Daoy (cell line): ENCODE measurements around the gene TBC1D17. TPM values are rescaled to one million over a fixed set of nuclear protein-coding genes. Genes with fewer than 3 reads are reported as not detected.

Experiments
- DNase-seq: peaks from one replicate; pipeline ENCODE4 v3.0.0-alpha.2; 2015; ENCODE audit warnings: low read depth
- total RNA-seq: library from RNA; depleted of rRNA; stranded (reverse); fragments of >200 nt; shearing (Covaris generic); gene quantifications from 2 replicates; pipeline ENCODE4 v1.2.3, GENCODE V29; 2014

The TBC1D17 gene
- total RNA-seq, 1 experiment from 2014 or later, result 5.9 TPM

GRCh38 chr19:49848938-49849337 lies 28.6 kb upstream of the TBC1D17 start:
- DNase-seq, result no peak

DNA sequence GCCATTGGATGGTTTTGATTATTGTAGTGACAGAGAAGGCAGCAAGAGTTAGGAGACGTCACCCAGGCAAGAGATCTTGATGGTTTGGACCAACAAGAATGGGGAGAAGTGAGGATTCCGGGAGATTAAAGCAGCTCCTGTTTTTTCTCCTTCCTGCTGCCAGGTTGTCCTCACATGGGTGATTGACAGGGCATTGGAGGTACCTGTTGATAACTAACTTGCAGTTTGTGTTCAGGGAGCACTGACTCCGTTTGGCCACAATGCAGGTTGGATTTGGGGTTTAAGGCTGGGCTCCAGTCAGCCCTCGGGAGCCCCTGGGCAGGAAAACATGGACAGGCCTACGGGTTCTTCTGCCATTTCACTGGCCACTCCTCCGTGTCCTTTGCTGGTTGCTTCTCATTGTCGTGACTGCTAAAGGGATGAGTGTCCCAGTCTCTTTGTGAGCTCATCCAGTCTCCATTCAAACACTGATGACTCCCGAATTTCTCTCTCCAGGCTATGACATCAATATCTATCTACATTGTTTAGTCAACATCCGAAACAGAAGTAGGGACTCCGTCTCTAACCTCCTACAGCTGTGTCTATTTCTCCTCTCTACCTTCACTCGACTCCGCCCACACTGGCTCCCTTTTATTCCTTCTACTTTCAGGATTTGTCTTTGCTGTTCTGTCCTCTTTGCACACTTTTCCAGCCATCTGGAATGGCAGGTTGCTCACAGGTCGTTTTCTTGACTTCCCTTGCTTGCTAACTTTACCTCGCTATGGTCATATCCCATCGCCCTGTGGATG lies 27.9 kb upstream of the TBC1D17 start:
- DNase-seq, result no peak

GRCh38 chr19:49850221-49850486 lies 27.3 kb upstream of the TBC1D17 start:
- DNase-seq, result no peak

DNA sequence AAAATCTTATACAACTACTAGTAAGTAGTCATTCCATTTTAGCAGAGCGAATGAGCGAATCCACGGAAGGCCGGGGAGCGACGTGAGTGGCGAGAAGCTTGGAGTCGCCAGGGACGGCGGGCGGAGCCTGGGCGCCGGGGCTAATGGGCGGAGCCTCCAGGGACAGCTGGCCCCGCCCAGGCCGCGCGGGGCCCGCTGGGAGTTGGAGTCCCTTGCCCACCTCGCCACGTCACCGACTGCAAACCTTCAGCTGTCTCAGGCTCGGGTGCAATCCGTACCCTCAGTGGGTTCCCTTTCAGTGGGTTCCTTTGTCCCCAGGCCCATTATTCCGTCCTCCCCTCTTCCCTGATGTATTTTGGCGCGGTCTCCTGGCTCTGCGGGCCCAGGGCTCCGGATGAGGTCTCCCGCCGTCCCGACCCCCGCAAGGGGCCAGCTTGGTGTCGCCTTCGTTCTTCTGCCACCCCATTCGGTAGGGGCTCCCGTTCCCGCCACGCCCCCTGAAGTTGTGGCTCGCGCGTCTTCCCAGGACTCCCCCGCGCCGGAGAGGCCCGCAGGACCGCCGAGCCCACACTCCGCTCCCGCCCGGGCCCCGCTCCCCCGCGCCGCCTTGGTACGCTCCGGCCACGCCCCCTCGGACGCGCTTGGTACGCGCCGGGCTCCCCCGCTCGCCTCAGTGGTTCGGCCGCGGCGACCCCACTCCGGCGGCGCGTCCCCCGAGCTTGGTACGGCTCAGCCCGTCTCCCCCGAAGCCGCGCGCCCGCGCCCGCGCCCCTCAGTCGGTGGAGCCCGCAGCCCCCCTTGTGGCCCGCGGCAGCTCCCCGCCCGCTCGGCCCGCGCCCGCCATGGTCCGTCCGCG lies 26.8 kb upstream of the TBC1D17 start, which contains the start of gene PTOV1:
TSS of gene PTOV1 (plus strand) at position 673 of the 856 bp plus-strand sequence.
- DNase-seq, result peak; percentile 94

DNA sequence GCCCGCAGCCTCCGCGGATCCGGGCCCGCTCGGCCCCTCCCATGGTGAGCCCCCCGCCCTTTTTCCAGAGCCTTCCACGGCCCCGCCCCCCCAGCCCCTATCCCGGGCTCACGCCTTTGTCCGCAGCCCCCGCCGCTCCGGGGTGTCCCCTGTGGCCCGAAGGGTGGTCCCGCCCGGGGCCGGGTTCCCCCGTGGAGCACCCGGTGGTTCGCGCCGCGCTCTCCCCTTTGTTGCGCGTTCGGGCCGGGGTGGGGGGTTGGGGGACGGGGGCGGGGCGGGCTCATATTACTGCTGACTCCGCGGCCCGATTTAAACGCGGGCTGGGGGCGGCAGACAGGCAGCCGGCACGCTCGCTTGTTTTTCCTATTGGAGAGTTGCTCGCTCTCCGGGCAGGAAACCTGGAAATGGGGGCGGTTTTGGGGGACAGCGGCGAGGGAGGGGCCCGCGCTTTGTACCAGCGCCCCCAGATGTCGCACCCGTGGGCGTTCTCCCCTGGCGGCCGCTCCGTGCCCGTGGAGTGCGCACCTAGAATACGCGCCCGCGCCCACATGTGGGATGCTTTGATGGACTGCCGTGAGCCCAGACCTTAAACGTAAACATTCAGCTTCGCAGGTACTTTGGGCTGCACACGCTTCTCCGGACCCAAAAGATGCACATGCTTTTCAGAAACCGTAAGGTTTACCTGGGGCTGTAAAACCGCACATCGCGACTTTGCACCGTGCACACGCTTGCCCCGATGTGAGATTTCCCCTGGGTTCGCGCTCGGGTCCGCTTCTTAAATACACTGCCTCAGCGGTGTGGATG lies 25.8 kb upstream of the TBC1D17 start:
- DNase-seq, result peak; percentile 33

GRCh38 chr19:49852631-49853126 lies 24.8 kb upstream of the TBC1D17 start:
- no peak for DNase-seq

GRCh38 chr19:49853852-49854377 lies 23.6 kb upstream of the TBC1D17 start:
- no peak for DNase-seq

DNA sequence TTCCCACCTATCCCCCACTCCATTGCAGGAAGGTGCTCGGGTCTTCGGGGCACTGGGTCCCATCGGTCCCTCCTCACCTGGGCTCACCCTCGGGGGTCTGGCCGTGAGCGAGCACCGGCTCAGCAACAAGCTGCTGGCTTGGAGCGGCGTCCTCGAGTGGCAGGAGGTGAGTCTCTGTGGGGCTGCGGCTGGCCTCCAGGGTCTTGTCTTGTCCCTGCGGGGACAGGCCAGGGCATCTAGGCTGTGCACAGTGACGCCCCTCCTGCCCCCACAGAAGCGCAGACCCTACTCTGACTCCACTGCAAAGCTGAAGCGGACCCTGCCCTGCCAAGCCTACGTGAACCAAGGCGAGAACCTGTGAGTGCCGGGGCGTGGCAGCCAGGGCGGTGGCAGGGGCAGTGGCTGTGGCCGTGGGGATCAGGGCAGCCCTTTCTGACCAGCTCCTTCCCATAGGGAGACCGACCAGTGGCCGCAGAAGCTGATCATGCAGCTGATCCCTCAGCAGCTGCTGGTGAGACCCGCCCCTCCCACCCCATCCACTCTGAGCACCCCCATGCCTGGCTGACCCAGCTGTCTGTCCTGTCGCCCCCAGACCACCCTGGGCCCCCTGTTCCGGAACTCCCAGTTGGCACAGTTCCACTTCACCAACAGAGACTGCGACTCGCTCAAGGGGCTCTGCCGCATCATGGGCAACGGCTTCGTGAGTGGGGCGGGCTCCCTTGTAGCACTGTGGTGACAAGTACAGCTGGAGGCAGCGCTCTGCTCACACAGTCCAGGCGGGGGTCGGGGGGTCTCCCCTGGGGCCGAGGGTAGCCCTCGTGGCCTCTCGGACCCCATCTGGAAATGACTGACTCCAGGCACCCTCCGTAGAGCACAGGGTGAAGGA lies 22.9 kb upstream of the TBC1D17 start:
- DNase-seq, result no peak

- DNase-seq, result no peak
These were observed 22.2 kb upstream of the TBC1D17 start for GRCh38 chr19:49855277-49855675.

GRCh38 chr19:49855676-49856573 lies 21.6 kb upstream of the TBC1D17 start:
- no peak for DNase-seq

DNA sequence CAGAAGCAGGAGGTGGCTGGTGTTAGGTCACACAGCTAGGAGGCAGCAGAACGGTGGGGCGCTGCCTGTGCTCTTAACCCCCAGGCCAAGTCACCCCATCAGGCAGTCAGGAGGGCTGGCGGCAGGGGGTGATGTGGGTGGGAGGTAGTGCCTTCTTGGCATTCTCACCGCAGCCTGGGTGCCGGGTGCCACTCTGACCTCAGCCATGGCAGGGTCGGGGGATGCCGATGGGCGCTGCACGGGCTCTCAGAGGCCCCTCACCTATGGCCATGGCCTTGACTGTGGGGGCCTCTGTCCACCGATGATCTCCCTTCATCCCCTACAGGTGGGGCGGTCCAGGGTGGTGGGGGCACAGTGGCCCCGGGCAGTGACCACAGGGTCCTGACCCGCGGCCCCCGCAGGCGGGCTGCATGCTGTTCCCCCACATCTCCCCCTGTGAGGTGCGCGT lies 20.9 kb upstream of the TBC1D17 start:
- no peak for DNase-seq

GRCh38 chr19:49857061-49857837 lies 20.3 kb upstream of the TBC1D17 start:
- DNase-seq, result no peak

DNA sequence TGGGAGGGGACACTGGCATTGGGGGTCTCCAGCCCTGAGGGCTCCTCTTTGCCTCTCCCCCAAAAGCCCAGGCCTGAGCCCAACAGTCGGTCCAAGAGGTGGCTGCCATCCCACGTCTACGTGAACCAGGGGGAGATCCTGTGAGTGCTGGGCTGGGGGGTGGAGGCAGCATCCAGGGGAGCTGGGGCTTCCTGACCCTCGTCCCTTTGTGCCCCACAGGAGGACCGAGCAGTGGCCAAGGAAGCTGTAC lies 19.7 kb upstream of the TBC1D17 start:
- DNase-seq, result no peak

- DNase-seq, result peak; percentile 56
These were observed 19.2 kb upstream of the TBC1D17 start for GRCh38 chr19:49858088-49858985.

DNA sequence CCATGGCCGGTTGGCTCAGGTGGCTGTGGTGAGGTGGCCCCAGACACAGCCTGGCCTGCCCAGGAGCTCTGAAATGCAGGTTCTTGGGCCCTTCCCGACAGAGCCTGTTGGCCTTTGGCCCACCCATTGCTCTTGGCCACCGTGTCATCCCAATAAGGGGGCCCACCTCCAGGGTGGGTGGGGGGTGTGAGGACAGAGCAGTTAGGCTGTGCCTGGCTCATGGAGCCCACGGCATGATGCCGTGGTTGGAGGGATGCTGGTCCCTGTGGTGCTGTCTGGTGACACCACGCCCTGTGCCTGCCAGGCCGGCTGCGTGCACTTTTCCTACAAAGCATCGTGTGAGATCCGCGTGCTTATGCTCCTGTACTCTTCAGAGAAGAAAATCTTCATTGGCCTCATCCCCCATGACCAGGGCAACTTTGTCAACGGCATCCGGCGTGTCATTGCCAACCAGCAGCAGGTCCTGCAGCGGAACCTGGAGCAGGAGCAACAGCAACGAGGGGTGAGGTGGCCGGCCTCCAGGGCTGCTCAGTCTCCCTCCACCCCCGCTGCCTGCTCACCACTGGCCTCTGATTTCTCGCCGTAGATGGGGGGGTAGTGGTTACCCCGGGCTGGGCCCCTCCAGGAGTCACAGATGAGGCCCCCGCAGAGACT lies 17.7 kb upstream of the TBC1D17 start:
- DNase-seq, result no peak

- DNase-seq, result no peak
These were observed 17.0 kb upstream of the TBC1D17 start for GRCh38 chr19:49860336-49861102.

DNA sequence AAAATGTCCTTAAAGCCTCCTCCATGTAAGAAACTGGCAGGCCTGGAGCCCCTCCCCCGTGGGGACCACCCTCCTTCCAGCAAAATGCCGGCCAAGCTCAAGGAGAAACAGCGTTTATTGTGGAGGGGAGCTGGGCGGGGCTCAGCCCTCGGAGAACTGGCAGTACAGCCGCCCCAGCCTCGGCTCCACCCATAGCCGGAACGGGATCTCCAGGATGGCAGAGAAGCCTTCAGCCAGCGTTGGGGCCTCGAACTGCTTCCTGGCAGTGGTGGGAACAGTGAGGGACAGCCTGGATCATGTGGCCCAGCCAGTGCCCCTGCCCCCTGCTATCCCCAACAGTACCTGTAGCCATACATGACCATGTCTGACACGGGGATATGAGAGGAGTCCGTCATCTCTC lies 16.4 kb upstream of the TBC1D17 start:
- no peak for DNase-seq
